HCT116 (cell line): ENCODE results near the gene ARHGAP28.

Experiments used
- CTCF ChIP-seq, 3 experiments: fragments of 200-600 bp in 1 of 3; sonication (generic) in 1 of 3; IDR thresholded peaks in 2 of 3; conservative IDR thresholded peaks in 1 of 3; 2 replicates each; pipeline ENCODE4 v1.5.1; 2012 to 2017; ENCODE audit warnings: low read depth in 2 of 3, low read length in 2 of 3, antibody characterized with exemption in 1 of 3, borderline replicate concordance in 1 of 3, control low read depth in 1 of 3, mild to moderate bottlenecking in 1 of 3, mixed read lengths in 1 of 3, mixed run types in 1 of 3, moderate library complexity in 1 of 3; ENCODE audit not compliant: insufficient read depth in 1 of 3
- POLR2A ChIP-seq: IDR thresholded peaks from 2 replicates; pipeline ENCODE4 v1.7.0; 2011; ENCODE audit warnings: borderline replicate concordance; ENCODE audit not compliant: insufficient read depth, insufficient read length; ENCODE audit errors: extremely low read depth
- POLR2AphosphoS5 ChIP-seq: IDR thresholded peaks from 2 replicates; pipeline ENCODE4 v1.6.1; 2011; ENCODE audit warnings: mild to moderate bottlenecking, low read depth, low read length, moderate library complexity
- ZNF274 ChIP-seq: fragments of 200-500 bp; sonication (Bioruptor generic); IDR thresholded peaks from 2 replicates; pipeline ENCODE4 v1.6.1; 2014; ENCODE audit warnings: mild to moderate bottlenecking, low read depth, low read length, inconsistent platforms

DNA sequence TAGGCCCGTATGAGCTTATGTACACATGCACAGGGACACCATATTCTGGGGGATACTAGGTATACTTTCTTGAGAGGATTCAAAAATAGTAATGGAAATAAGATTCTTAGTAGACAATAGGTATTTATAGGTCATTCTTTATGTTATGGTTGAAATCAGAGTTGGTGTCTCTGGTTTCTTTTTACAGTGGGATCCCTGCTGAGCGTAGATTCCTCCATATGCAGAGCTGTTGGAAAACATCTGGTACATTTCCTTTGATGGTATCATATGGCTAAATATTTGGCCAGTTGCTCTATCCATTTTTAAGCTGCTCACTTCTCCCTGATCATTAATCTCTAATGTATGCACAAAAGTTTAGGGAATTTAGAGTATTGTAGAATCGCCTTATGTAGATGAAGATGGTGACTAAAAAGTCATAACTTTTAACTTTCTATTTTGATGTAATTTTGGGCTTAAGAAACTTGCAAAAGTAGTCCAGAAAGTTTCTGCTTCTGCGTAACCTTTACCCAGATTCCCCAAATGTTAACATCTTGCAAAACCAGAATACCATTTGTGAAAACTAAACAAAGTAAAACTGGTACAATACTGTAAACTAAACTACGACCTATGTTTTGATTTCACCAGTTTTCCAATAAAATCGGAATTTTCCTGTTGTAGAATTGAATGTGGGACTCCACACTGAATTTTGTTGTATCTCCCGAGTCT is 5.4 kb downstream of the ARHGAP28 start:
- TF ChIP-seq CTCF (IDR thresholded peaks at IDR 0.05 in 2 of 3, conservative IDR thresholded peaks at IDR 0.05 in 1 of 3; ENCODE audit: borderline replicate concordance in 1 of 3, insufficient read depth in 1 of 3, low read depth in 2 of 3, low read length in 2 of 3) (no peak), ZNF274 (no peak), POLR2A (no peak), POLR2AphosphoS5 (no peak)
